ENCODE data around the gene HPSE2. TPM values are rescaled to one million over a fixed set of nuclear protein-coding genes. Genes with fewer than 3 reads are reported as not detected.

Gene HPSE2
- total RNA-seq, 1 donor from 2014 or later = not detected

DNA sequence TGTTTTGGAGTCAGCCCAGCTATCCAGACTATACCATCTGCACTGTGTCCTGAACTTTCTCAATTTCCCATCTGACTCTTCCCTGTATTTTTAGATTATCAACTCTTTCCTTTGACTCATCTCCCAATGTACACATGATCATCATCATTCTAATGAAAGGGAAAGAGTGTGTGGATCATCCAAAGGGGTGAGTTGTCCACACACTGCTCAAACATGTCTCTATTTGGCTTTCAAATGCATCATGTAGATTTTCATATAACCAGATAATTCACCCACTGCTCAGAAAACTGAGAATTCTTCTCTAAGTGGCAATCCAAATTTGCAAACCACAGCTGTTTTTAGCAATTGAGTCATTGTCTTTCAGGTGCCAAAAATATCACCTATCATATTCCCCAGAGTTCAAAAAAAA lies 598.7 kb downstream of the HPSE2 start:
- no peaks in the 10 kb centered on the region for H3K27me3 ChIP-seq (ENCODE audit: control insufficient read depth, insufficient read depth, low read length)
- TF ChIP-seq, protein P1, sequence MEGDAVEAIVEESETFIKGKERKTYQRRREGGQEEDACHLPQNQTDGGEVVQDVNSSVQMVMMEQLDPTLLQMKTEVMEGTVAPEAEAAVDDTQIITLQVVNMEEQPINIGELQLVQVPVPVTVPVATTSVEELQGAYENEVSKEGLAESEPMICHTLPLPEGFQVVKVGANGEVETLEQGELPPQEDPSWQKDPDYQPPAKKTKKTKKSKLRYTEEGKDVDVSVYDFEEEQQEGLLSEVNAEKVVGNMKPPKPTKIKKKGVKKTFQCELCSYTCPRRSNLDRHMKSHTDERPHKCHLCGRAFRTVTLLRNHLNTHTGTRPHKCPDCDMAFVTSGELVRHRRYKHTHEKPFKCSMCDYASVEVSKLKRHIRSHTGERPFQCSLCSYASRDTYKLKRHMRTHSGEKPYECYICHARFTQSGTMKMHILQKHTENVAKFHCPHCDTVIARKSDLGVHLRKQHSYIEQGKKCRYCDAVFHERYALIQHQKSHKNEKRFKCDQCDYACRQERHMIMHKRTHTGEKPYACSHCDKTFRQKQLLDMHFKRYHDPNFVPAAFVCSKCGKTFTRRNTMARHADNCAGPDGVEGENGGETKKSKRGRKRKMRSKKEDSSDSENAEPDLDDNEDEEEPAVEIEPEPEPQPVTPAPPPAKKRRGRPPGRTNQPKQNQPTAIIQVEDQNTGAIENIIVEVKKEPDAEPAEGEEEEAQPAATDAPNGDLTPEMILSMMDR (IDR thresholded peaks at IDR 0.05; ENCODE audit: insufficient read depth, low read length, poor library complexity, severe bottlenecking) = no peak
- no peak overlapping the region for H3K4me3 ChIP-seq (ENCODE audit: low read depth, low read length)
- H3K36me3 ChIP-seq (ENCODE audit: control insufficient read depth, insufficient read depth, low read length) = no peaks in the 10 kb centered on the region
- DNase-seq (ENCODE audit: low read depth) = no peak

DNA sequence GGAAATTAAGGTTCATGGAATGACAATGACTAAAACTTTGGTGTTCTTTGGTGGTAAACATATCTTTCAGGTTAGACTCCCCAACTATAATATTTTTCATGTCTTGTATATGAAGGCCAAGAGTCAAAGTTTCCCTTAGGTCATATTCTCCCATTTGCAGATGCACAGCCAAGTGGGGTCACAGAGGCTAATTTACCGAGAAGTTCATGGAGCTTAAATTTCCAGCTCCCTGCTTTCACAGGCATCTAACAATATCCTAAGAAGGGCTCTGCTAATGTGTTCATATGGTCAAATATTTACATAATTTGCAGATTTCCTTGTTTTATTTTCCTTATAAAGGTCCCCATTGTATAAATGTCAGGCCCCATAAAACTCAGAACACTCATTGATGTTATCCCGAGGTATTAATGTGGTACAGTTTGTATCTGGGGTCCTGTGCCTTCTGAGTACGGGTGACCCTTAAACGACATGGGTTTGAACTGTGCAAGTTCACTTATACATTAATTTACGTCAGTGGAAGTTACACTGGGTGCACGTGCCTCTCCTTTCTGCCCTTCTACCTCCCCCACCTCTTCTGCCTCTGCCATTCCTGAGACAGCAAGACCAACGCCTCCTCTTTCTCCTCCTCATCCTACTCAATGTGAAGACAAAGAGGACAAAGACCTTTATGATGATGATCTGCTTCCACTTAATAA lies 603.0 kb downstream of the HPSE2 start:
- Histone ChIP-seq H3K4me3 (ENCODE audit: low read depth, low read length) (no peak overlapping the region), H3K36me3 (ENCODE audit: control insufficient read depth, insufficient read depth, low read length) (no peaks in the 10 kb centered on the region), H3K27me3 (ENCODE audit: control insufficient read depth, insufficient read depth, low read length) (no peaks in the 10 kb centered on the region)
- DNase-seq (ENCODE audit: low read depth) = no peak
- TF ChIP-seq, protein P1 (IDR thresholded peaks at IDR 0.05; ENCODE audit: insufficient read depth, low read length, poor library complexity, severe bottlenecking) = no peak

DNA sequence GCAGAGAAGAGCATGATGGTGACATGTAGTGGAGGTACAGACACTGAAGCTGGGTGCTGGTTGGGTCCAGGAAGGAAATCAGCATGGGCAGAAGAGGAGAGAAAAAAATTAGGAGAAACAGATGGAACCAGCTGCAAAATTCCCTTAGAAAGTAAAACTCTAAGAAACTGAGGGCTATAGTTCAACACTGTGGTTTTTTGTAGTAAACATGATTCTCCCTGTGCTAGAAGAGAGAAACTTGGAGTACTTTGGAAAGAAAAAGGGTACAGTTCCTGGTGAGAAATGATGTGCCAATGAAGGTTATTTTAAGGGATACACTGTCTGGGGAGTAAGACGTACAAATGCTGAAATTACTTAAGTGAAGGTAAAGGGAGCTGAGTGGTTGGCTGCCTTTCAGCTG lies 607.4 kb downstream of the HPSE2 start:
- H3K4me3 ChIP-seq (ENCODE audit: low read depth, low read length) = no peak overlapping the region
- no peaks in the 10 kb centered on the region for H3K27me3 ChIP-seq (ENCODE audit: control insufficient read depth, insufficient read depth, low read length)
- H3K36me3 ChIP-seq (ENCODE audit: control insufficient read depth, insufficient read depth, low read length) = no peaks in the 10 kb centered on the region
- no peak for DNase-seq (ENCODE audit: low read depth)
- TF ChIP-seq, protein P1 (IDR thresholded peaks at IDR 0.05; ENCODE audit: insufficient read depth, low read length, poor library complexity, severe bottlenecking) = no peak

DNA sequence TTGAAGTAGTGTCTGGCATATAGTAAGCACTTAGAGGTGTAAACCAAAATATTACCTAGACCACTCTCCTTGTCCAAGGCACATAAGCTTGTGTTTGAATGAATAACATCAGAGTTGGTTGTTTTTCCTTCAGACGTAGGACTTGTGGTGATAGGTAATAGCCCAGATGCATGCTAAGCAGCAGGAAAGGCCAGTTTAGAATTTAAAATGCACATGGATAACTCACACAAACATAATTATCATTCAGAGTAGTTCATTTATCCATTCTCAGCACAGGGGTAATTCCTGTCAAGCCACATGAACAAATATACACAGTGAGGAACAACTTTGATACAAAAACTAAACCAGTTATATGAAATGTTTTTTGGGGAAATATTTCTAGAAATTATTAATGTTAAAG lies 607.9 kb downstream of the HPSE2 start:
- DNase-seq (ENCODE audit: low read depth) = no peak
- Histone ChIP-seq H3K27me3 (ENCODE audit: control insufficient read depth, insufficient read depth, low read length) (no peaks in the 10 kb centered on the region), H3K36me3 (ENCODE audit: control insufficient read depth, insufficient read depth, low read length) (no peaks in the 10 kb centered on the region), H3K4me3 (ENCODE audit: low read depth, low read length) (no peak overlapping the region)
- TF ChIP-seq, protein P1 (IDR thresholded peaks at IDR 0.05; ENCODE audit: insufficient read depth, low read length, poor library complexity, severe bottlenecking) = no peak

DNA sequence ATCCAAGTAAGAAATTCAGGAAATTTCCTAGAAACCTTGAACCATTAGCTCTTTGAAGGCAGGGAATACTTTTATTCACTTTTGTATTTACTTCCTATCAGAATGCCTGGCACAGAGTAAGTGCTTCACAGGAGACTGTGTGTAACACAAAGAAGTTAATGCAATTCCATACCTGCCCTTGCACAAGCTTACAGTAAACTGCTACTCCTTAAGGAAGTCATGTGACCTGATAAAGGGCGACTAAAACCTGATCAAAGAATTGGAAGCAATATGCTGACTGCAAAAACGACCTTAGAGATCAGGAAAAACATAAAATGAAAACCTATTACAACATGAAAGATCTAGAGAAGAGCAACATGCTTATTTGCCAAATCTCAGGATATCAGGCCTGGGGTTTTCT lies 610.7 kb downstream of the HPSE2 start:
- TF ChIP-seq, protein P1 (IDR thresholded peaks at IDR 0.05; ENCODE audit: insufficient read depth, low read length, poor library complexity, severe bottlenecking) = no peak

DNA sequence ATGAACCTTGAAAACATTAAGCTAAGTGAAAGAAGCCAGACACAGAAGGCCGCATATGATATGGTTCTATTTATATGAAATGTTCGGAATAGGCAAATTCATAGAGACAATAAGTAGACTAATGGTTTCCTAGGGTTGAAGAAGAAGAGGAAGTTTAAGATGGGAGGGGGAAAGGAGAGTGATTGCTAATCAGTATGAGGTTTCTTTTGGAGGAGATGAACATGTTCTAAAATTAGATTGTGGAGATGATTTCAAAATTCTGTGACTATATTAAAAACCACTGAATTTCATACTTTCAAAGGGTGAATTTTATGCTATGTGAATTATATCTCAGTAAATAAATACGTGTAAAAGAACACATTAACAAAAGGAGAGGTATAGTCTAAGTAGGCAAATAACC lies 612.5 kb downstream of the HPSE2 start:
- TF ChIP-seq, protein P1 (IDR thresholded peaks at IDR 0.05; ENCODE audit: insufficient read depth, low read length, poor library complexity, severe bottlenecking) = no peak
- Histone ChIP-seq H3K27me3 (ENCODE audit: control insufficient read depth, insufficient read depth, low read length) (no peaks in the 10 kb centered on the region), H3K4me3 (ENCODE audit: low read depth, low read length) (no peak overlapping the region), H3K36me3 (ENCODE audit: control insufficient read depth, insufficient read depth, low read length) (no peaks in the 10 kb centered on the region)
- no peak for DNase-seq (ENCODE audit: low read depth)

More for the DNA sequence above, 610.7 kb downstream of the HPSE2 start:
- H3K27me3 ChIP-seq (ENCODE audit: control insufficient read depth, insufficient read depth, low read length) = no peaks in the 10 kb centered on the region
- H3K4me3 ChIP-seq (ENCODE audit: low read depth, low read length) = no peak overlapping the region
- no peak for DNase-seq (ENCODE audit: low read depth)
- H3K36me3 ChIP-seq (ENCODE audit: control insufficient read depth, insufficient read depth, low read length) = no peaks in the 10 kb centered on the region
